ENCODE measurements around the gene FGGY. TPM values are rescaled to one million over a fixed set of nuclear protein-coding genes. Genes with fewer than 3 reads are reported as not detected.

Gene FGGY
- total and polyA plus RNA-seq, 11 donors: 7.2 to 42.9 (median 32.0) TPM

DNA sequence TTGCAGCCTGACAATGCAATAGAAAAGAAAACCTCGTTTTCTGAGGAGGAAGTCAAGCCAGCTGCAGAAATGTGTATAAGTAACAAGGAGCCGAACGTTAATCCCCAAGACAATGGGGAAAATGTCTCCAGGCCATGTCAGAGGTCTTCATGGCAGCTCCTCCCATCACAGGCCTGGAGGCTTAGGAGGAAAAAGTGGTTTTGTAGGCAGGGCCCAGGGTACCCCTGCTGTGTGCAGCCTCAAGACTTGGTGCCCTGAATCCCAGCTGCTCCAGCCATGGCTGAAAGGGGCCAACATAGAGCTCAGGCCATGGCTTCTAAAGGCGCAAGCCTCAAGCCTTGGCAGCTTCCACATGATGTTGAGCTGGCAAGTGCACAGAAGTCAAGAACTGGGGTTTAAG, 439.9 kb downstream of the FGGY start:
- Histone ChIP-seq H3K27ac (no peak overlapping the region), H3K36me3 (no peaks in the 10 kb centered on the region), H3K27me3 (no peaks in the 10 kb centered on the region), H3K4me1 (peaks cover 0 to 38% (median 26%) of the 10 kb centered on the region in 12 donors), H3K4me3 (no peak overlapping the region), H3K9me3 (peaks cover 0 to 9% (median 0%) of the 10 kb centered on the region in 12 donors)
- intact Hi-C loops (cut with DNase I): no loop called here
- WGBS, 4 donors: 93 to 96% (median 95%) methylated on average over 4 of the region's 4 CpGs
- DNase-seq (no peak), ATAC-seq (no peak)
- TF ChIP-seq CTCF (IDR thresholded peaks at IDR 0.05) (no peak), POLR2A (IDR thresholded peaks at IDR 0.05) (no peak)

DNA sequence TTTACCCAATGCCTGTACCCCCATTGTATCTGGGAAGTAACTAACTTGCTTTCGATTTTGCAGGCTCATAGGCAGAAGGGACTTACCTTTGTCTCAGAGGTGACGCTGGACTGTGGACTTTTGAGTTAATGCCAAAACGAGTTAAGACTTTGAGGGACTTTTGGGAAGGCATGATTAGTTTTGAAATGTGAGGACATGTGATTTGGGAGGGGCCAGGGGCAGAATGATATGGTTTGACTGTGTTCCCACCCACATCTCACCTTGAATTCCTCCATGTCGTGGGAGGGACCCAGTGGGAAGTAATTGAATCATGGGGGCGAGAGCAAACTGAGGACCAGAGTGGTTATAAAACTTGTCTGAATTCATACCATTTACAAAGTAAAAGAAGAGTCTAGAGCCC, 440.7 kb downstream of the FGGY start:
- intact Hi-C loops (cut with DNase I): no loop called here
- DNase-seq: no peak
- H3K36me3 ChIP-seq: no peaks in the 10 kb centered on the region
- TF ChIP-seq POLR2A (IDR thresholded peaks at IDR 0.05): no peak
- TF ChIP-seq CTCF (IDR thresholded peaks at IDR 0.05): no peak
- H3K4me3 ChIP-seq: no peak overlapping the region
- peaks cover 0 to 9% (median 0%) of the 10 kb centered on the region in 12 donors for H3K9me3 ChIP-seq
- no peak for ATAC-seq
- H3K27me3 ChIP-seq: no peaks in the 10 kb centered on the region
- 80 to 96% (median 91%) methylated on average over 5 of the region's 5 CpGs for WGBS, 4 donors
- peaks cover 0 to 37% (median 22%) of the 10 kb centered on the region in 12 donors for H3K4me1 ChIP-seq
- H3K27ac ChIP-seq: no peak overlapping the region

GRCh38 chr1:59738152-59738551, 441.3 kb downstream of the FGGY start:
- 80 to 87% (median 81%) methylated on average over 3 of the region's 3 CpGs for WGBS, 4 donors
- TF ChIP-seq POLR2A (IDR thresholded peaks at IDR 0.05): no peak
- TF ChIP-seq CTCF (IDR thresholded peaks at IDR 0.05): no peak

GRCh38 chr1:59738591-59739015, 441.7 kb downstream of the FGGY start:
- no peaks in the 10 kb centered on the region for H3K36me3 ChIP-seq
- TF ChIP-seq CTCF (IDR thresholded peaks at IDR 0.05) (no peak), POLR2A (IDR thresholded peaks at IDR 0.05) (no peak)
- no peak overlapping the region for H3K4me3 ChIP-seq
- intact Hi-C loops (cut with DNase I): no loop called here
- no peaks in the 10 kb centered on the region for H3K27me3 ChIP-seq
- H3K9me3 ChIP-seq: peaks cover 0 to 9% (median 0%) of the 10 kb centered on the region in 12 donors
- H3K4me1 ChIP-seq: peaks cover 0 to 38% (median 26%) of the 10 kb centered on the region in 12 donors
- ATAC-seq (no peak), DNase-seq (no peak)
- H3K27ac ChIP-seq: peak overlapping the region in 1 of 12 donors; percentile 28
- WGBS, 4 donors: 73 to 83% (median 77%) methylated on average over 2 of the region's 2 CpGs

More at GRCh38 chr1:59738152-59738551, 441.3 kb downstream of the FGGY start:
- intact Hi-C loops (cut with DNase I): no loop called here
- H3K4me1 ChIP-seq: peaks cover 0 to 38% (median 24%) of the 10 kb centered on the region in 12 donors
- H3K9me3 ChIP-seq: peaks cover 0 to 9% (median 0%) of the 10 kb centered on the region in 12 donors
- H3K4me3 ChIP-seq: no peak overlapping the region
- no peaks in the 10 kb centered on the region for H3K27me3 ChIP-seq
- H3K27ac ChIP-seq: no peak overlapping the region
- no peak for DNase-seq
- ATAC-seq: no peak
- H3K36me3 ChIP-seq: no peaks in the 10 kb centered on the region
